Upper lobe of left lung (tissue), 4 donors: ENCODE measurements around the gene RBKS.

Experiments used
- CTCF ChIP-seq, 6 experiments: fragments of 450-650 bp in 4 of 6; fragments of 200-600 bp in 2 of 6; sonication (generic) in 2 of 6; IDR thresholded peaks; one replicate each; pipeline ENCODE4 v1.5.1; 2016 to 2019; ENCODE audit warnings: antibody characterized with exemption in 6 of 6
- EP300 ChIP-seq, 4 donors: sonication (generic); formaldehyde crosslinking; IDR thresholded peaks; one replicate each; pipeline ENCODE4 v1.5.1; 2017; ENCODE audit warnings: antibody characterized with exemption in 4 of 4, control low read depth in 2 of 4
- POLR2A ChIP-seq, 4 donors: fragments of 450-650 bp; IDR thresholded peaks; one replicate each; pipeline ENCODE4 v1.5.1; 2016 to 2017; ENCODE audit warnings: antibody characterized with exemption in 4 of 4, mild to moderate bottlenecking in 2 of 4
- POLR2AphosphoS5 ChIP-seq, 2 donors: sonication (generic); formaldehyde crosslinking; IDR thresholded peaks; one replicate each; pipeline ENCODE4 v1.5.1; 2017; ENCODE audit warnings: antibody characterized with exemption in 2 of 2

DNA sequence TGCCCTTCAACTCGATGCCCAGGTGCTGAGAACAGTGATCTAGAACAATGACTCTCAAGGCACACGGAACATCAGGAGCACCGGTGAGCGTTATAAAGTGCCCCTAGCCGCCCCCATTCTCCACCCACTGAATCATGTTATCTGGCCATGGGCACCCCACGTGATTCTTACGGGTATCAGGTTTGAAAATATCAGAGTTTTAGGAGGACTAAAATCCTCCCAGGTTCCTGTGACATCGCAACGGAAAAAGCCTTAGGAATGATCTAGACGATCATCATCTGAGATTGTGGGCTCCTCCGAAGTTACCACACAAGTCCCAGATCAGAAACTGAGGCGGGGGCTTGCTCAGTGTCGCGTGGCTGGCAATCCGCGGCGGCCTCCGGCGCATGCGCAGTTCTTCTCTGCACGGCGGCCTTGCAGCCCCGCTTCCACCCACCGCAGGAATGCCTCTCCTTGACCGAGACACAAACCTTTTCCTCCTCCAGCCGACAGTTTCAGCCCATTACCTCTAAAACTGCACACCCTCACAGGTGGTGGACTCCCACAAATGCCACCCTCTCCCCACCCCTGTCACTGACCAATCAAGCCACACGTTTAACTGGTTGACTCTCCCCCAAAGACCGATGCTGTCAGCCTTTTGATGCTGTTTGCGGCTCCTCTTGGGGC lies 124.4 kb downstream of the RBKS start:
- TF ChIP-seq CTCF (IDR thresholded peaks at IDR 0.05) = no peak
- peak in 2 of 4 donors; percentile 41 to 61 for TF ChIP-seq POLR2A (IDR thresholded peaks at IDR 0.05)
- no peak for TF ChIP-seq EP300 (IDR thresholded peaks at IDR 0.05)
- peak in 1 of 2 donors; percentile 4 for TF ChIP-seq POLR2AphosphoS5 (IDR thresholded peaks at IDR 0.05)
